ENCODE measurements around the gene MED16. TPM values are rescaled to one million over a fixed set of nuclear protein-coding genes. Genes with fewer than 3 reads are reported as not detected.

Gene MED16
- total and polyA plus RNA-seq, 2 of the 13 experiments (the other 11 are each of a cell fraction or from before 2014, with no cell fraction given) = 13.3 to 14.8 TPM

DNA sequence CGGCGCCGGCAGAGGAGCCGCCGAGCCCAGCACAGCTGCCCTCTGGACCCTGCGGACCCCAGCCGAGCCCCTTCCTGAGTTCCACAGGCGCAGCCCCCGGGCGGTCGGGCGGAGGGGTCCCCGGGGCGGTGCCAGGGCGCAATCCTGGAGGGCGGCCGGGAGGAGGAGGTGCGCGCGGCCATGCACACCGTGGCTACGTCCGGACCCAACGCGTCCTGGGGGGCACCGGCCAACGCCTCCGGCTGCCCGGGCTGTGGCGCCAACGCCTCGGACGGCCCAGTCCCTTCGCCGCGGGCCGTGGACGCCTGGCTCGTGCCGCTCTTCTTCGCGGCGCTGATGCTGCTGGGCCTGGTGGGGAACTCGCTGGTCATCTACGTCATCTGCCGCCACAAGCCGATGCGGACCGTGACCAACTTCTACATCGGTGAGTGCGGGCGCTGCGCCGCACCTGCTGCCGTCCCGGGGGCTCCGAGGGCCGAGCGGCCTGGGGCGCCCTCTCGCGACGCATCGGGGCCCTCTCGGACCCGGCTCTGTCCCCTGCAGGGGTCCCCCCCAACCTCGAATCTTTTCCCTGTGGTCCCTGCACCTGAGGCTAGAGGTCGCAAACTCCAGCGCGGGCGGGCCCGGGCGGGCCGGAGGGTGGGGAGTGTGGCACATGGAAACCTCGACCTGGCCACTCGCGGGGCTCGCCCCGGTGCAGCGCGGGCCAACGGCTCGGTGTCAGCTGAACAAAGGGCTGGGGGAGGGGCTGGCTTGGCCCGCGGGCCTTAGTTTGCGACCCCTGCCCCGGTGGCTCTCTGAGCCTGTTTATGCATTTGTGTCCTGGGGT lies 24.6 kb upstream of the MED16 start, which contains the start of gene KISS1R (continued):
- 0 out of 2 replicates have a peak, but pooled peaks have one; percentile 44 for TF ChIP-seq ZNF138 (CRISPR knock-in tag; IDR thresholded peaks at IDR 0.05; ENCODE audit: low read depth)
- TF ChIP-seq PHF21A (CRISPR knock-in tag; IDR thresholded peaks at IDR 0.05) = peak; percentile 89
- TF ChIP-seq SOX6 (IDR thresholded peaks at IDR 0.05) = no peak
- TF ChIP-seq SOX6 (CRISPR knock-in tag; IDR thresholded peaks at IDR 0.05) = peak; percentile 53; the same call in 1 of the 2 replicates
- TF ChIP-seq ZNF841 (CRISPR knock-in tag; IDR thresholded peaks at IDR 0.05; ENCODE audit: borderline replicate concordance) = no peak
- no peak for TF ChIP-seq RAD51 (IDR thresholded peaks at IDR 0.05; ENCODE audit: borderline replicate concordance)
- TF ChIP-seq ZNF251 (CRISPR knock-in tag; IDR thresholded peaks at IDR 0.05) = no peak
- peak; percentile 77; the same call in 1 of the 2 replicates for TF ChIP-seq REPIN1 (CRISPR knock-in tag; IDR thresholded peaks at IDR 0.05; ENCODE audit: borderline replicate concordance, low read depth)
- peak; percentile 54; the same call in 1 of the 2 replicates for TF ChIP-seq GATAD1 (CRISPR knock-in tag; IDR thresholded peaks at IDR 0.05)
- TF ChIP-seq MXD1 (CRISPR knock-in tag; IDR thresholded peaks at IDR 0.05) = peak; percentile 84
- TF ChIP-seq NR2F2 (IDR thresholded peaks at IDR 0.05; ENCODE audit: borderline replicate concordance, low read depth) = no peak
- TF ChIP-seq ZNF616 (CRISPR knock-in tag; IDR thresholded peaks at IDR 0.05; ENCODE audit: low read depth) = peak; percentile 61; the same call in 1 of the 2 replicates
- TF ChIP-seq, protein P1, sequence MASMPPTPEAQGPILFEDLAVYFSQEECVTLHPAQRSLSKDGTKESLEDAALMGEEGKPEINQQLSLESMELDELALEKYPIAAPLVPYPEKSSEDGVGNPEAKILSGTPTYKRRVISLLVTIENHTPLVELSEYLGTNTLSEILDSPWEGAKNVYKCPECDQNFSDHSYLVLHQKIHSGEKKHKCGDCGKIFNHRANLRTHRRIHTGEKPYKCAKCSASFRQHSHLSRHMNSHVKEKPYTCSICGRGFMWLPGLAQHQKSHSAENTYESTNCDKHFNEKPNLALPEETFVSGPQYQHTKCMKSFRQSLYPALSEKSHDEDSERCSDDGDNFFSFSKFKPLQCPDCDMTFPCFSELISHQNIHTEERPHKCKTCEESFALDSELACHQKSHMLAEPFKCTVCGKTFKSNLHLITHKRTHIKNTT (CRISPR knock-in tag; IDR thresholded peaks at IDR 0.05) = no peak
- no peak for TF ChIP-seq ZNF230 (CRISPR knock-in tag; IDR thresholded peaks at IDR 0.05)
- TF ChIP-seq FOXP1 (IDR thresholded peaks at IDR 0.05) = no peak
- TF ChIP-seq FOXP1 (CRISPR knock-in tag; IDR thresholded peaks at IDR 0.05) = no peak
- TF ChIP-seq CCAR2 (optimal IDR thresholded peaks at IDR 0.05; ENCODE audit: low read depth, low read length) = no peak
- no peak for TF ChIP-seq PHB2 (IDR thresholded peaks at IDR 0.05; ENCODE audit: partially characterized antibody)
- no peak for TF ChIP-seq ATRX (CRISPR knock-in tag; IDR thresholded peaks at IDR 0.05; ENCODE audit: borderline replicate concordance)
- no peak; the same call in 1 of the 2 replicates for TF ChIP-seq KDM4B (CRISPR knock-in tag; IDR thresholded peaks at IDR 0.05)
- no peak; the same call in 1 of the 2 replicates for TF ChIP-seq RARA (CRISPR knock-in tag; IDR thresholded peaks at IDR 0.05)
- TF ChIP-seq MEF2D (CRISPR knock-in tag; IDR thresholded peaks at IDR 0.05) = no peak
- no peak for TF ChIP-seq ZBTB37 (CRISPR knock-in tag; IDR thresholded peaks at IDR 0.05)
- no peak for TF ChIP-seq NFE2 (CRISPR knock-in tag; IDR thresholded peaks at IDR 0.05)
- no peak; the same call in 1 of the 2 replicates for TF ChIP-seq HOMEZ (CRISPR knock-in tag; IDR thresholded peaks at IDR 0.05; ENCODE audit: low read depth)
- TF ChIP-seq ZNF44 (CRISPR knock-in tag; IDR thresholded peaks at IDR 0.05) = no peak
- peak; percentile 77 for TF ChIP-seq PHF5A (CRISPR knock-in tag; IDR thresholded peaks at IDR 0.05; ENCODE audit: low read depth, unreplicated experiment)
- TF ChIP-seq NPAS2 (CRISPR knock-in tag; IDR thresholded peaks at IDR 0.05; ENCODE audit: borderline replicate concordance) = no peak
- no peak for TF ChIP-seq JARID2 (CRISPR knock-in tag; IDR thresholded peaks at IDR 0.05; ENCODE audit: insufficient replicate concordance)
